ENCODE data around the gene GPR183.
A peak's percentile ranks its signal among the peaks of the same experiment; 100 is the strongest.

The GPR183 gene

DNA sequence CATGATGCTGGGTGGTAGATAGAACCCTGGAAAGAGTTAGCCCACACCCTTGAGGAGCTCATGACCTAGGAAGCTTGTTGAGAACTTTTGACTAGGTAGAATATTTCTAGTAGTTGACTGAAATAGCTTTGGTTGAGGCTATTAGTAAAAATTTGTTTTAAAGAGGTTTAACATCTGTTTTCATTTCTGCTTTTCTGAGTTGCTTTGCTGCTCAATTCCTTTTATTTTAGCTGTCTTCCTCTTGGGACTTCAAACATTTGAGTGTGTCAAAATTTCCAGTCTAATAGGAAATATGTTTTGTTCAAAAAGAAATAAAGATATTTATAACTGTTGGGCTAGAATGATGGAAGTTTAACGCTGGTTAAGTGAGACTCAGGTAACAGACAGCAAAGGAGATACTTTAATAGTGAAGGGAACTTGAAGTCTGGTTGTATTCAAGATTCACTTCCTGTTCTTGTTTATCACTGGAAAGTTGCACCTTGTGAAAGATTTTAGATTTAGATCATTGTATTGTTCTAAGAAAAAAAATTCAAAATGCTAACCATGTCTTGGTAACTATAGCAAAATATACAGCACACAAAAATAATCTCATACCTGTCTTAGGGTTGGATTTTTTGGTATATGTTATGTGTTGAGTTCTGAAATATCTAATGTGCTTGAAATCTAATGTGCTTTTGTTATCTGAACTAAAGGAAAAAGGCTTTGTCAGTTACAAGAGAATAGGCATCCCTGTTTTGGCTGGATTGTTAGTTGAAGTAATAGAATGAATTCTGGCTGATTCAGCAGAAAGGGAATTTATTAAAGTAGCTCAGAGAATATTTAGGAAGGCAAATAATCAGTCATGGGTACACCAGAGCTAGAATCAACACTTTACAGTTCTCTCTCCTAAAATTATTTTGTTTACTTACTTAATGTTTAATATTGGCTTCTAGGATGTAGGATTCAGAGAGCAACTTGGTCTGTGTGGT, 24.7 kb downstream of the GPR183 start:
- H3K23ac ChIP-seq (ENCODE audit: low read length): no peak overlapping the region
- H2BK12ac ChIP-seq (ENCODE audit: low read length): no peak overlapping the region
- H3K18ac ChIP-seq (ENCODE audit: low read length): no peak overlapping the region
- no peak for DNase-seq
- no CpG with 5 or more reads among the region's 1 CpG for WGBS (ENCODE audit: extremely low coverage, insufficient coverage, insufficient read length)
- no peak overlapping the region for H3K4ac ChIP-seq (ENCODE audit: low read depth, low read length)
- no peak overlapping the region for H3K14ac ChIP-seq (ENCODE audit: low read length)
- H3K4me1 ChIP-seq (ENCODE audit: control insufficient read depth in 1 of 2, insufficient read depth in 2 of 2, low read length in 2 of 2): no peaks in the 10 kb centered on the region
- no peak overlapping the region for H2BK120ac ChIP-seq (ENCODE audit: insufficient read depth, low read length, poor library complexity)
- H4K8ac ChIP-seq (ENCODE audit: low read depth, low read length): no peak overlapping the region
- H3K27ac ChIP-seq (ENCODE audit: low read depth, low read length): no peak overlapping the region
- no peaks in the 10 kb centered on the region for H3K79me1 ChIP-seq (ENCODE audit: low read length)
- no peak overlapping the region for H4K12ac ChIP-seq (ENCODE audit: low read depth, low read length)
- no peaks in the 10 kb centered on the region for H3K79me2 ChIP-seq (ENCODE audit: control insufficient read depth, insufficient read depth, low read length, poor library complexity)
- H3K4me3 ChIP-seq (ENCODE audit: low read depth, low read length): no peak overlapping the region
- no peaks in the 10 kb centered on the region for H3K9me3 ChIP-seq (ENCODE audit: insufficient read depth, low read depth, low read length)
- no peak overlapping the region for H4K91ac ChIP-seq (ENCODE audit: low read depth, low read length)
- H3K27me3 ChIP-seq (ENCODE audit: insufficient read depth, low read length): no peaks in the 10 kb centered on the region
- H2AK5ac ChIP-seq (ENCODE audit: low read length): no peak overlapping the region
- H3K36me3 ChIP-seq (ENCODE audit: control insufficient read depth in 1 of 2, insufficient read depth in 2 of 2, low read length in 2 of 2): peaks cover 0 to 2% of the 10 kb centered on the region in 2 experiments
- H2AFZ ChIP-seq (ENCODE audit: insufficient read depth, low read length, poor library complexity): no peak overlapping the region
- H3K4me2 ChIP-seq (ENCODE audit: low read length): no peak overlapping the region
- no peak overlapping the region for H3K9ac ChIP-seq (ENCODE audit: low read length)
- H2BK5ac ChIP-seq (ENCODE audit: low read depth, low read length, poor library complexity): no peak overlapping the region

- no peak overlapping the region for H3K4ac ChIP-seq (ENCODE audit: low read depth, low read length)
These were observed 25.4 kb downstream of the GPR183 start for GRCh38 chr13:99281811-99282263.

DNA sequence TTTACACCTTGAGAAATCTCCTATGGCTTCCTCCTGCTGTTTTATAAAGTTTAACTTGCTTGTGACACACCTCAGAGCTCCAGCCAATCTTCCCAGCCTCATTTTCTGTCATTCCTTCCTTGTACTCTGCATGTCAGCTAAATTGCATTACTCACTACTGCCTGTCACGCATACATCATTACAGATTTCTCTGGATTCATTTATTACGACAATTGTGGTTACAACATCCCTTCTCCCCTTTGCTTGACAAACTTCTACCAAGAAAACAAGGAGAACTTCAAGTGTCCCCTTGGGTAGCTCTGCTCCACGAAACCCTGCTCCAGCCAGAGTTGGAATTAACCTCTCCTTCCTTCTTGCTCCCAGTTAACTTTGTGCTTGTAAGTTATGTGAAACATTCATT, 27.0 kb downstream of the GPR183 start:
- no peak overlapping the region for H3K4ac ChIP-seq (ENCODE audit: low read depth, low read length)
- no peak overlapping the region for H3K14ac ChIP-seq (ENCODE audit: low read length)
- no peak overlapping the region for H4K12ac ChIP-seq (ENCODE audit: low read depth, low read length)
- H3K23ac ChIP-seq (ENCODE audit: low read length): no peak overlapping the region
- H3K27me3 ChIP-seq (ENCODE audit: insufficient read depth, low read length): no peaks in the 10 kb centered on the region
- no peak overlapping the region for H2BK12ac ChIP-seq (ENCODE audit: low read length)
- no peak overlapping the region for H3K27ac ChIP-seq (ENCODE audit: low read depth, low read length)
- H2BK5ac ChIP-seq (ENCODE audit: low read depth, low read length, poor library complexity): no peak overlapping the region
- no peaks in the 10 kb centered on the region for H3K9me3 ChIP-seq (ENCODE audit: insufficient read depth, low read depth, low read length)
- no peak overlapping the region for H3K18ac ChIP-seq (ENCODE audit: low read length)
- no peaks in the 10 kb centered on the region for H3K79me1 ChIP-seq (ENCODE audit: low read length)
- no peak overlapping the region for H2AFZ ChIP-seq (ENCODE audit: insufficient read depth, low read length, poor library complexity)
- DNase-seq: peak in 1 of 2 donors; percentile 33
- no peak overlapping the region for H4K8ac ChIP-seq (ENCODE audit: low read depth, low read length)
- H3K79me2 ChIP-seq (ENCODE audit: control insufficient read depth, insufficient read depth, low read length, poor library complexity): no peaks in the 10 kb centered on the region
- H2BK120ac ChIP-seq (ENCODE audit: insufficient read depth, low read length, poor library complexity): no peak overlapping the region
- H3K4me3 ChIP-seq (ENCODE audit: low read depth, low read length): no peak overlapping the region
- H3K4me2 ChIP-seq (ENCODE audit: low read length): no peak overlapping the region
- H3K4me1 ChIP-seq (ENCODE audit: control insufficient read depth in 1 of 2, insufficient read depth in 2 of 2, low read length in 2 of 2): no peaks in the 10 kb centered on the region
- WGBS (ENCODE audit: extremely low coverage, insufficient coverage, insufficient read length): no CpG with 5 or more reads among the region's 3 CpGs
- no peak overlapping the region for H2AK5ac ChIP-seq (ENCODE audit: low read length)
- H4K91ac ChIP-seq (ENCODE audit: low read depth, low read length): no peak overlapping the region
- H3K36me3 ChIP-seq (ENCODE audit: control insufficient read depth in 1 of 2, insufficient read depth in 2 of 2, low read length in 2 of 2): peaks cover 0 to 6% of the 10 kb centered on the region in 2 experiments
- H3K9ac ChIP-seq (ENCODE audit: low read length): no peak overlapping the region

More at GRCh38 chr13:99281811-99282263, 25.4 kb downstream of the GPR183 start:
- Histone ChIP-seq H3K23ac (ENCODE audit: low read length) (no peak overlapping the region), H3K27ac (ENCODE audit: low read depth, low read length) (no peak overlapping the region), H3K4me2 (ENCODE audit: low read length) (no peak overlapping the region), H3K36me3 (ENCODE audit: control insufficient read depth in 1 of 2, insufficient read depth in 2 of 2, low read length in 2 of 2) (peaks cover 0 to 2% of the 10 kb centered on the region in 2 experiments), H3K27me3 (ENCODE audit: insufficient read depth, low read length) (no peaks in the 10 kb centered on the region), H2BK12ac (ENCODE audit: low read length) (no peak overlapping the region), H3K18ac (ENCODE audit: low read length) (no peak overlapping the region), H4K8ac (ENCODE audit: low read depth, low read length) (no peak overlapping the region), H3K9ac (ENCODE audit: low read length) (no peak overlapping the region), H4K12ac (ENCODE audit: low read depth, low read length) (no peak overlapping the region), H3K4me3 (ENCODE audit: low read depth, low read length) (no peak overlapping the region), H2BK5ac (ENCODE audit: low read depth, low read length, poor library complexity) (no peak overlapping the region), H3K4me1 (ENCODE audit: control insufficient read depth in 1 of 2, insufficient read depth in 2 of 2, low read length in 2 of 2) (no peaks in the 10 kb centered on the region), H4K91ac (ENCODE audit: low read depth, low read length) (no peak overlapping the region), H2AK5ac (ENCODE audit: low read length) (no peak overlapping the region), H3K14ac (ENCODE audit: low read length) (no peak overlapping the region), H2AFZ (ENCODE audit: insufficient read depth, low read length, poor library complexity) (no peak overlapping the region), H3K79me2 (ENCODE audit: control insufficient read depth, insufficient read depth, low read length, poor library complexity) (no peaks in the 10 kb centered on the region), H2BK120ac (ENCODE audit: insufficient read depth, low read length, poor library complexity) (no peak overlapping the region), H3K79me1 (ENCODE audit: low read length) (no peaks in the 10 kb centered on the region), H3K9me3 (ENCODE audit: insufficient read depth, low read depth, low read length) (no peaks in the 10 kb centered on the region)
- WGBS (ENCODE audit: extremely low coverage, insufficient coverage, insufficient read length): no CpG with 5 or more reads among the region's 5 CpGs
- DNase-seq: peak in 1 of 2 donors; percentile 26

DNA sequence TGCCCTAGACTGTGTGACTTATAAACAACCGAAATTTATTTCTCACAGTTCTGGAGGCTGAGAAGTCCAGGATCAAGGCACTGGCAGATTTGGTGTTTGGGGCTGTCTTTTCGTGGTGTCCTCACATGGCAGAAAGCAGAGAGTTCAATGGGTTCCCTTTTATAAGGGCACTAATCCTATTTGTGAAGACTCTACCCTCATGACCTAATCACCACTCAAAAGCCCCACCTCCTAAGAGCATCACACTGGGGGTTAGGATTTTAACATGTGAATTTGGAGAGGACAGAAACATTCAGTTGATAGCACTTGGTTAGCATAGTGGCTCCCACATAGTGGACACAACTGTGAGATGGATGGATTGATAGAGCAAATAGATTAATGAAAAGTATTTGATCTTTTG, 27.6 kb downstream of the GPR183 start:
- WGBS (ENCODE audit: extremely low coverage, insufficient coverage, insufficient read length): no CpG with 5 or more reads among the region's 2 CpGs
- H3K9me3 ChIP-seq (ENCODE audit: insufficient read depth, low read depth, low read length): no peaks in the 10 kb centered on the region
- no peak overlapping the region for H3K23ac ChIP-seq (ENCODE audit: low read length)
- H3K27ac ChIP-seq (ENCODE audit: low read depth, low read length): no peak overlapping the region
- H2AK5ac ChIP-seq (ENCODE audit: low read length): no peak overlapping the region
- H3K4me3 ChIP-seq (ENCODE audit: low read depth, low read length): no peak overlapping the region
- H3K79me1 ChIP-seq (ENCODE audit: low read length): no peaks in the 10 kb centered on the region
- H4K12ac ChIP-seq (ENCODE audit: low read depth, low read length): no peak overlapping the region
- no peak overlapping the region for H3K18ac ChIP-seq (ENCODE audit: low read length)
- H3K4me2 ChIP-seq (ENCODE audit: low read length): no peak overlapping the region
- peaks cover 0 to 6% of the 10 kb centered on the region in 2 experiments for H3K36me3 ChIP-seq (ENCODE audit: control insufficient read depth in 1 of 2, insufficient read depth in 2 of 2, low read length in 2 of 2)
- H2AFZ ChIP-seq (ENCODE audit: insufficient read depth, low read length, poor library complexity): no peak overlapping the region
- no peak overlapping the region for H4K8ac ChIP-seq (ENCODE audit: low read depth, low read length)
- H3K14ac ChIP-seq (ENCODE audit: low read length): no peak overlapping the region
- H3K9ac ChIP-seq (ENCODE audit: low read length): no peak overlapping the region
- no peaks in the 10 kb centered on the region for H3K4me1 ChIP-seq (ENCODE audit: control insufficient read depth in 1 of 2, insufficient read depth in 2 of 2, low read length in 2 of 2)
- no peak overlapping the region for H3K4ac ChIP-seq (ENCODE audit: low read depth, low read length)
- no peak overlapping the region for H2BK120ac ChIP-seq (ENCODE audit: insufficient read depth, low read length, poor library complexity)
- no peaks in the 10 kb centered on the region for H3K79me2 ChIP-seq (ENCODE audit: control insufficient read depth, insufficient read depth, low read length, poor library complexity)
- H3K27me3 ChIP-seq (ENCODE audit: insufficient read depth, low read length): no peaks in the 10 kb centered on the region
- no peak overlapping the region for H4K91ac ChIP-seq (ENCODE audit: low read depth, low read length)
- H2BK12ac ChIP-seq (ENCODE audit: low read length): no peak overlapping the region
- H2BK5ac ChIP-seq (ENCODE audit: low read depth, low read length, poor library complexity): no peak overlapping the region
- no peak for DNase-seq

All from trophoblast cell (in vitro differentiated cells and primary cell).